Brain microvascular endothelial cell (primary cell): Measurements from ENCODE around the gene DCST2.

Experiments
- DNase-seq: peaks from one replicate; pipeline ENCODE4 v3.0.0-alpha.2; 2020
- H3K27ac ChIP-seq: fragments of 250-450 bp; sonication (Bioruptor Pico); 2 replicates; pipeline ENCODE4 v1.5.1; 2020; ENCODE audit warnings: mild to moderate bottlenecking, moderate library complexity
- H3K27me3 ChIP-seq: fragments of 250-450 bp; sonication (Bioruptor Pico); replicated peaks from 2 replicates; pipeline ENCODE4 v1.5.1; 2020; ENCODE audit warnings: mild to moderate bottlenecking
- H3K36me3 ChIP-seq: fragments of 250-450 bp; sonication (Bioruptor Pico); replicated peaks from 2 replicates; pipeline ENCODE4 v1.5.1; 2020; ENCODE audit warnings: mild to moderate bottlenecking
- H3K4me3 ChIP-seq: 2 replicates; pipeline ENCODE4 v1.5.1; 2011; ENCODE audit warnings: low read depth, mild to moderate bottlenecking, control low read depth, low read length, moderate library complexity
- CTCF ChIP-seq: IDR thresholded peaks from 2 replicates; pipeline ENCODE4 v1.5.1; 2011; ENCODE audit warnings: low read depth, mild to moderate bottlenecking, moderate library complexity, low read length, control low read depth, inconsistent platforms; ENCODE audit errors: missing control alignments
- in situ Hi-C: cut with HindIII; loops from 2 replicates; pipeline ENCODE4 v1.10.0; 2017; ENCODE audit warnings: low sequenced_read_pairs, low pct_ligation_motif_present

The DCST2 gene

GRCh38 chr1:155076371-155076770 lies 42.8 kb upstream of the DCST2 start:
- TF ChIP-seq CTCF: no peak
- no peak for DNase-seq
- Histone ChIP-seq H3K27me3 (peaks cover 23% of the 10 kb centered on the region), H3K27ac (no peak overlapping the region), H3K36me3 (no peaks in the 10 kb centered on the region), H3K4me3 (no peak overlapping the region)
- in situ Hi-C loops: no loop called here

GRCh38 chr1:155075535-155075934 lies 42.0 kb upstream of the DCST2 start:
- Histone ChIP-seq H3K36me3 (no peaks in the 10 kb centered on the region), H3K27ac (no peak overlapping the region), H3K27me3 (peaks cover 16% of the 10 kb centered on the region), H3K4me3 (no peak overlapping the region)
- in situ Hi-C loops: no loop called here
- no peak for TF ChIP-seq CTCF
- no peak for DNase-seq

GRCh38 chr1:155073377-155074242 lies 40.0 kb upstream of the DCST2 start:
- Histone ChIP-seq H3K36me3 (no peaks in the 10 kb centered on the region), H3K4me3 (no peak overlapping the region), H3K27ac (no peak overlapping the region), H3K27me3 (no peaks in the 10 kb centered on the region)
- no peak for DNase-seq
- in situ Hi-C loops: no loop called here
- no peak for TF ChIP-seq CTCF

GRCh38 chr1:155072531-155073289 lies 39.1 kb upstream of the DCST2 start:
- in situ Hi-C loops: no loop called here
- no peaks in the 10 kb centered on the region for H3K27me3 ChIP-seq
- TF ChIP-seq CTCF: no peak
- DNase-seq: no peak
- peaks cover 3% of the 10 kb centered on the region for H3K36me3 ChIP-seq
- H3K4me3 ChIP-seq: no peak overlapping the region
- no peak overlapping the region for H3K27ac ChIP-seq

GRCh38 chr1:155071701-155072100 lies 38.1 kb upstream of the DCST2 start:
- in situ Hi-C loops: no loop called here
- Histone ChIP-seq H3K27ac (no peak overlapping the region), H3K36me3 (peaks cover 3% of the 10 kb centered on the region), H3K27me3 (no peaks in the 10 kb centered on the region), H3K4me3 (no peak overlapping the region)
- no peak for TF ChIP-seq CTCF
- DNase-seq: no peak
